K562 (cell line): ENCODE results near the gene GATAD1. TPM values are rescaled to one million over a fixed set of nuclear protein-coding genes. Genes with fewer than 3 reads are reported as not detected.

ENCODE experiments used
- GATAD2B ChIP-seq: fragments of 450-650 bp; IDR thresholded peaks from 2 replicates; pipeline ENCODE4 v1.6.1; 2017; ENCODE audit warnings: mild to moderate bottlenecking, borderline replicate concordance
- HCFC1 ChIP-seq: IDR thresholded peaks from 2 replicates; pipeline ENCODE4 v1.6.1; 2012; ENCODE audit warnings: low read depth, low read length, improper control_type of control experiment
- IFI16 ChIP-seq: fragments of 250-450 bp; sonication (Bioruptor Pico); IDR thresholded peaks from 2 replicates; pipeline ENCODE4 v2.1.2; 2022; ENCODE audit warnings: mild to moderate bottlenecking, inconsistent platforms
- PCBP1 ChIP-seq: fragments of 200-400 bp; formaldehyde crosslinking; IDR thresholded peaks from 2 replicates; pipeline ENCODE4 v1.6.1; 2018; ENCODE audit warnings: mild to moderate bottlenecking, low read depth, low read length; ENCODE audit not compliant: poor library complexity, severe bottlenecking
- POLR2A ChIP-seq: fragments of 450-650 bp; conservative IDR thresholded peaks from 2 replicates; pipeline ENCODE4 v1.6.1; 2016
- RAD21 ChIP-seq, 2 experiments: fragments of 250-450 bp in 1 of 2; fragments of 450-650 bp in 1 of 2; sonication (Bioruptor Pico) in 1 of 2; formaldehyde crosslinking in 1 of 2; IDR thresholded peaks in 1 of 2; conservative IDR thresholded peaks in 1 of 2; 2 replicates each; pipeline versions ENCODE4 v1.4.0 to v1.8.0; 2020 to 2022; ENCODE audit warnings: mild to moderate bottlenecking in 2 of 2, moderate library complexity in 1 of 2
- SRSF1 ChIP-seq: fragments of 200-400 bp; formaldehyde crosslinking; IDR thresholded peaks from 2 replicates; pipeline ENCODE4 v1.6.1; 2017; ENCODE audit warnings: mild to moderate bottlenecking, low read depth, low read length, moderate library complexity
- TRIM28 ChIP-seq: fragments of 450-650 bp; IDR thresholded peaks from 2 replicates; pipeline ENCODE4 v1.6.1; 2017
- XRCC5 ChIP-seq: fragments of 200-400 bp; formaldehyde crosslinking; IDR thresholded peaks from 2 replicates; pipeline ENCODE4 v1.6.1; 2017; ENCODE audit warnings: low read depth, mild to moderate bottlenecking, low read length
- polyA plus RNA-seq, 8 experiments: library from polyadenylated mRNA; depleted of rRNA in 4 of 8; stranded (reverse) in 5 of 8; unstranded in 3 of 8; fragments of >200 nt; fragmentation: Nextera tagmentation in 2 of 8; fragmentation: Illumina TruSeq in 1 of 8; extraction: Ambion mirVana in 2 of 8; extraction: Trizol in 1 of 8; gene quantifications; 2 replicates each; pipeline versions ENCODE4 v1.2.1 to v1.2.3, GENCODE V29; 2011 to 2014; ENCODE audit warnings: inconsistent platforms in 1 of 8, missing spikeins in 1 of 8
- total RNA-seq, 7 experiments: library from RNA; depleted of rRNA in 6 of 7; stranded (reverse); fragments of >200 nt in 6 of 7; fragmentation: Illumina TruSeq in 2 of 7; extraction: Trizol in 2 of 7; gene quantifications; 2 replicates each; pipeline versions ENCODE4 v1.2.1 to v1.2.3, GENCODE V29; 2011 to 2021; ENCODE audit warnings: low replicate concordance in 1 of 7
- TF ChIP-seq, protein P1 (sequence below), 3 experiments: IDR thresholded peaks in 2 of 3; conservative IDR thresholded peaks in 1 of 3; 2 replicates each; pipeline ENCODE4 v1.5.1; 2011 to 2012; ENCODE audit warnings: low read length in 3 of 3, mild to moderate bottlenecking in 3 of 3, control low read depth in 2 of 3, improper control_type of control experiment in 1 of 3, inconsistent platforms in 1 of 3, low read depth in 1 of 3, mixed read lengths in 1 of 3, moderate library complexity in 1 of 3; ENCODE audit not compliant: insufficient read depth in 2 of 3
- TF ChIP-seq, protein P2 (sequence below), 2 experiments: fragments of 450-650 bp; formaldehyde crosslinking in 1 of 2; IDR thresholded peaks; 2 replicates each; pipeline versions ENCODE4 v1.4.0 to v1.6.1; 2014 to 2020; ENCODE audit warnings: mild to moderate bottlenecking in 2 of 2, borderline replicate concordance in 1 of 2, low read depth in 1 of 2
- TF ChIP-seq, protein P3 (sequence below): IDR thresholded peaks from 2 replicates; pipeline ENCODE4 v1.6.1; 2011; ENCODE audit warnings: borderline replicate concordance, low read depth, mild to moderate bottlenecking, moderate library complexity, low read length; ENCODE audit not compliant: insufficient read depth, poor library complexity, severe bottlenecking

The GATAD1 gene
- total and polyA plus RNA-seq, 9 of the 15 experiments (the other 6 are each of a cell fraction or from before 2014, with no cell fraction given), result 9.3 to 67.7 (median 34.3) TPM

DNA sequence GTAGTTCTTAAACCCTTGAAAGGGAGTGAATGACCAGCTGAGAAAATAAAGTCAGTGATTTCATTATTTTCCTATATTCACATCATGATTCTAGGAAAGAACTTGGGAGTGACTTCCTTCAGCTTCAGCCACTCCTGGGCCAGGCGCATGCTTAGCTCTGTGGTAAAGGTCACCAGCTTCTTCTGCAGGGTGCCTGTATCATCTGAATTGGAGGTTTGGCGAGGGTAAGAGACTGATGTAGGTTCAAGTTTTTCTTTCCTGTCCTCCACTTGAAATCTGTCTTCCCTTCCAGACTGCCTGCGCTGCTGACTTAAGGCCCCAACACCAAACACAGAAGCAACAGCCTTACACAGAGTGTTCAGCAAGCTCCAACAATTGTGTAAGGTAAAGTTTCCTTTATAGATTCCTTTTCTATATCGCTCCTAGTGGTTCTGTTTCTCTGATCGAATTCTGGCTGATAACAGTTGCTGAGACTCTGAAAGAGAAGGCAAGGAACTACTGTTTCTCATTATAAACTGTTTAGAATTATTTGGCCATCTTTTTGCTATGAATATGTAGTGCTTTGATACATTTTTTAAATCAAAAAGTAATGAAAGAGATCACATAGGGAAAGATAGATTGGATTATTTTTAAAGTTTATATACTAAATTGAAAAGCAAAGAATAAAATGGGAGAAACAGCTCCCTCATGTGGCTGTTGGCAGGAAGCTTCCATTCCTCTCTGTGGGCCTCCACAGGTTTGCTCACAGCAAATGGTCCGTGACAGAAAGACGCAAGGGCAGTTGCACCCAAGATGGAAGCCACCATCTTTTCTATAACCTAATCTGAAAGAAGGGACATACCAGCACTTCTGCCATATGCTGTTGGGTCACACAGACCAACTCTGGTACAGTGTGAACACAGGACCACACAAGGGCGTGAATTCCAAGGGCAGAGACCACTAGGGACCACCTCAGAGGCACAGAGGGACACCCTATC lies 14.0 kb downstream of the GATAD1 start (continued):
- TF ChIP-seq, protein P1, sequence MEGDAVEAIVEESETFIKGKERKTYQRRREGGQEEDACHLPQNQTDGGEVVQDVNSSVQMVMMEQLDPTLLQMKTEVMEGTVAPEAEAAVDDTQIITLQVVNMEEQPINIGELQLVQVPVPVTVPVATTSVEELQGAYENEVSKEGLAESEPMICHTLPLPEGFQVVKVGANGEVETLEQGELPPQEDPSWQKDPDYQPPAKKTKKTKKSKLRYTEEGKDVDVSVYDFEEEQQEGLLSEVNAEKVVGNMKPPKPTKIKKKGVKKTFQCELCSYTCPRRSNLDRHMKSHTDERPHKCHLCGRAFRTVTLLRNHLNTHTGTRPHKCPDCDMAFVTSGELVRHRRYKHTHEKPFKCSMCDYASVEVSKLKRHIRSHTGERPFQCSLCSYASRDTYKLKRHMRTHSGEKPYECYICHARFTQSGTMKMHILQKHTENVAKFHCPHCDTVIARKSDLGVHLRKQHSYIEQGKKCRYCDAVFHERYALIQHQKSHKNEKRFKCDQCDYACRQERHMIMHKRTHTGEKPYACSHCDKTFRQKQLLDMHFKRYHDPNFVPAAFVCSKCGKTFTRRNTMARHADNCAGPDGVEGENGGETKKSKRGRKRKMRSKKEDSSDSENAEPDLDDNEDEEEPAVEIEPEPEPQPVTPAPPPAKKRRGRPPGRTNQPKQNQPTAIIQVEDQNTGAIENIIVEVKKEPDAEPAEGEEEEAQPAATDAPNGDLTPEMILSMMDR (IDR thresholded peaks at IDR 0.05 in 2 of 3, conservative IDR thresholded peaks at IDR 0.05 in 1 of 3; ENCODE audit: insufficient read depth in 2 of 3, low read depth in 1 of 3, low read length in 3 of 3), result peak; percentile 72 to 92 (median 92)
- no peak for TF ChIP-seq POLR2A
- peak; percentile 48 to 69 for TF ChIP-seq RAD21 (CRISPR knock-in tag; conservative IDR thresholded peaks at IDR 0.05 in 1 of 2, IDR thresholded peaks at IDR 0.05 in 1 of 2)
- TF ChIP-seq, protein P2, sequence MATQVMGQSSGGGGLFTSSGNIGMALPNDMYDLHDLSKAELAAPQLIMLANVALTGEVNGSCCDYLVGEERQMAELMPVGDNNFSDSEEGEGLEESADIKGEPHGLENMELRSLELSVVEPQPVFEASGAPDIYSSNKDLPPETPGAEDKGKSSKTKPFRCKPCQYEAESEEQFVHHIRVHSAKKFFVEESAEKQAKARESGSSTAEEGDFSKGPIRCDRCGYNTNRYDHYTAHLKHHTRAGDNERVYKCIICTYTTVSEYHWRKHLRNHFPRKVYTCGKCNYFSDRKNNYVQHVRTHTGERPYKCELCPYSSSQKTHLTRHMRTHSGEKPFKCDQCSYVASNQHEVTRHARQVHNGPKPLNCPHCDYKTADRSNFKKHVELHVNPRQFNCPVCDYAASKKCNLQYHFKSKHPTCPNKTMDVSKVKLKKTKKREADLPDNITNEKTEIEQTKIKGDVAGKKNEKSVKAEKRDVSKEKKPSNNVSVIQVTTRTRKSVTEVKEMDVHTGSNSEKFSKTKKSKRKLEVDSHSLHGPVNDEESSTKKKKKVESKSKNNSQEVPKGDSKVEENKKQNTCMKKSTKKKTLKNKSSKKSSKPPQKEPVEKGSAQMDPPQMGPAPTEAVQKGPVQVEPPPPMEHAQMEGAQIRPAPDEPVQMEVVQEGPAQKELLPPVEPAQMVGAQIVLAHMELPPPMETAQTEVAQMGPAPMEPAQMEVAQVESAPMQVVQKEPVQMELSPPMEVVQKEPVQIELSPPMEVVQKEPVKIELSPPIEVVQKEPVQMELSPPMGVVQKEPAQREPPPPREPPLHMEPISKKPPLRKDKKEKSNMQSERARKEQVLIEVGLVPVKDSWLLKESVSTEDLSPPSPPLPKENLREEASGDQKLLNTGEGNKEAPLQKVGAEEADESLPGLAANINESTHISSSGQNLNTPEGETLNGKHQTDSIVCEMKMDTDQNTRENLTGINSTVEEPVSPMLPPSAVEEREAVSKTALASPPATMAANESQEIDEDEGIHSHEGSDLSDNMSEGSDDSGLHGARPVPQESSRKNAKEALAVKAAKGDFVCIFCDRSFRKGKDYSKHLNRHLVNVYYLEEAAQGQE (IDR thresholded peaks at IDR 0.05; ENCODE audit: borderline replicate concordance), result peak; percentile 41; the same call in 1 of the 2 replicates
- TF ChIP-seq, protein P2 (CRISPR knock-in tag; IDR thresholded peaks at IDR 0.05; ENCODE audit: low read depth), result no peak
- TF ChIP-seq TRIM28, result no peak
- TF ChIP-seq, protein P3, sequence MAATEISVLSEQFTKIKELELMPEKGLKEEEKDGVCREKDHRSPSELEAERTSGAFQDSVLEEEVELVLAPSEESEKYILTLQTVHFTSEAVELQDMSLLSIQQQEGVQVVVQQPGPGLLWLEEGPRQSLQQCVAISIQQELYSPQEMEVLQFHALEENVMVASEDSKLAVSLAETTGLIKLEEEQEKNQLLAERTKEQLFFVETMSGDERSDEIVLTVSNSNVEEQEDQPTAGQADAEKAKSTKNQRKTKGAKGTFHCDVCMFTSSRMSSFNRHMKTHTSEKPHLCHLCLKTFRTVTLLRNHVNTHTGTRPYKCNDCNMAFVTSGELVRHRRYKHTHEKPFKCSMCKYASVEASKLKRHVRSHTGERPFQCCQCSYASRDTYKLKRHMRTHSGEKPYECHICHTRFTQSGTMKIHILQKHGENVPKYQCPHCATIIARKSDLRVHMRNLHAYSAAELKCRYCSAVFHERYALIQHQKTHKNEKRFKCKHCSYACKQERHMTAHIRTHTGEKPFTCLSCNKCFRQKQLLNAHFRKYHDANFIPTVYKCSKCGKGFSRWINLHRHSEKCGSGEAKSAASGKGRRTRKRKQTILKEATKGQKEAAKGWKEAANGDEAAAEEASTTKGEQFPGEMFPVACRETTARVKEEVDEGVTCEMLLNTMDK, result peak; percentile 9
- 0 out of 2 replicates have a peak, but pooled peaks have one; percentile 60 for TF ChIP-seq XRCC5
- no peak for TF ChIP-seq SRSF1
- TF ChIP-seq GATAD2B, result 0 out of 2 replicates have a peak, but pooled peaks have one; percentile 28
- TF ChIP-seq HCFC1, result no peak
- no peak for TF ChIP-seq IFI16 (CRISPR knock-in tag)
- no peak for TF ChIP-seq PCBP1
